Transverse colon (tissue), 4 donors: Measurements from ENCODE around the gene MAGI2.

Experiments used
- CTCF ChIP-seq, 5 experiments: fragments of 200-600 bp in 3 of 5; fragments of 450-650 bp in 2 of 5; sonication (generic) in 3 of 5; IDR thresholded peaks; 1 replicate in 2 of 5; 2 replicates in 3 of 5; pipeline ENCODE4 v1.5.1; 2016 to 2017; ENCODE audit warnings: antibody characterized with exemption in 5 of 5, inconsistent platforms in 3 of 5, mild to moderate bottlenecking in 2 of 5, moderate library complexity in 1 of 5
- POLR2AphosphoS5 ChIP-seq, 3 donors: sonication (generic); formaldehyde crosslinking; IDR thresholded peaks; one replicate each; pipeline ENCODE4 v1.6.1; 2016; ENCODE audit warnings: antibody characterized with exemption in 3 of 3

- no peak for TF ChIP-seq CTCF (IDR thresholded peaks at IDR 0.05)
- TF ChIP-seq POLR2AphosphoS5 (IDR thresholded peaks at IDR 0.05) = no peak
Observed at GRCh38 chr7:78175330-78176100, 1278.0 kb downstream of the MAGI2 start.
